ENCODE results near the gene GMPPB. TPM values are rescaled to one million over a fixed set of nuclear protein-coding genes. Genes with fewer than 3 reads are reported as not detected.
"Not testable (repeated sequence)": the region's sequence is repeated elsewhere in the genome, so short reads cannot be mapped to it uniquely, and the experiment has no call there.

GMPPB gene
- total RNA-seq, 1 donor from 2014 or later: 22.8 TPM

GRCh38 chr3:49713336-49714105 is 10.2 kb downstream of the GMPPB start:
- DNase-seq: no peak

- no peak for DNase-seq
Observed at GRCh38 chr3:49712631-49713317, 11.0 kb downstream of the GMPPB start.

GRCh38 chr3:49712166-49712565 is 11.6 kb downstream of the GMPPB start:
- DNase-seq: no peak

GRCh38 chr3:49711489-49711888 is 12.3 kb downstream of the GMPPB start:
- no peak for DNase-seq

- DNase-seq: no peak
Observed at GRCh38 chr3:49709852-49710251, 13.9 kb downstream of the GMPPB start.

GRCh38 chr3:49707113-49707480 is 16.7 kb downstream of the GMPPB start:
- DNase-seq: no peak

- DNase-seq: no peak
Observed at GRCh38 chr3:49706456-49707112, 17.2 kb downstream of the GMPPB start.

- no peak for DNase-seq
Observed at GRCh38 chr3:49705390-49705960, 18.3 kb downstream of the GMPPB start.

- DNase-seq: no peak
Observed at GRCh38 chr3:49704629-49705028, 19.1 kb downstream of the GMPPB start.

GRCh38 chr3:49703956-49704355 is 19.8 kb downstream of the GMPPB start:
- DNase-seq: no peak

- DNase-seq: peak; percentile 72
Observed at GRCh38 chr3:49703443-49703927, 20.3 kb downstream of the GMPPB start.

GRCh38 chr3:49702672-49703071 is 21.1 kb downstream of the GMPPB start:
- DNase-seq: no peak

- no peak for DNase-seq
Observed at GRCh38 chr3:49701388-49702077, 22.2 kb downstream of the GMPPB start.

GRCh38 chr3:49700453-49701128 is 23.2 kb downstream of the GMPPB start:
- no peak for DNase-seq

GRCh38 chr3:49700014-49700413 is 23.7 kb downstream of the GMPPB start:
- DNase-seq: no peak

- DNase-seq: no peak
Observed at GRCh38 chr3:49699281-49699979, 24.3 kb downstream of the GMPPB start.

- DNase-seq: not testable (repeated sequence)
Observed at GRCh38 chr3:49695350-49696015, 28.3 kb downstream of the GMPPB start.

GRCh38 chr3:49694409-49695070 is 29.2 kb downstream of the GMPPB start:
- DNase-seq: peak; percentile 57

- not testable (repeated sequence) for DNase-seq
Observed at GRCh38 chr3:49691481-49691880, 32.3 kb downstream of the GMPPB start.

GRCh38 chr3:49690856-49691255 is 32.9 kb downstream of the GMPPB start:
- DNase-seq: not testable (repeated sequence)

Measured in tongue (tissue), 2 donors.